HG03045 (cell line): ENCODE data around the gene SH3BP1.
A peak's percentile ranks its signal among the peaks of the same experiment; 100 is the strongest.
"Not testable (repeated sequence)": the region's sequence is repeated elsewhere in the genome, so short reads cannot be mapped to it uniquely, and the experiment has no call there.

Experiments used
- ATAC-seq: cut with Tn5 transposase; IDR thresholded peaks from one replicate; pipeline ENCODE4 v1.9.1; 2021; ENCODE audit warnings: mild to moderate bottlenecking, moderate library complexity; ENCODE audit not compliant: unreplicated experiment

Gene SH3BP1, protein sequence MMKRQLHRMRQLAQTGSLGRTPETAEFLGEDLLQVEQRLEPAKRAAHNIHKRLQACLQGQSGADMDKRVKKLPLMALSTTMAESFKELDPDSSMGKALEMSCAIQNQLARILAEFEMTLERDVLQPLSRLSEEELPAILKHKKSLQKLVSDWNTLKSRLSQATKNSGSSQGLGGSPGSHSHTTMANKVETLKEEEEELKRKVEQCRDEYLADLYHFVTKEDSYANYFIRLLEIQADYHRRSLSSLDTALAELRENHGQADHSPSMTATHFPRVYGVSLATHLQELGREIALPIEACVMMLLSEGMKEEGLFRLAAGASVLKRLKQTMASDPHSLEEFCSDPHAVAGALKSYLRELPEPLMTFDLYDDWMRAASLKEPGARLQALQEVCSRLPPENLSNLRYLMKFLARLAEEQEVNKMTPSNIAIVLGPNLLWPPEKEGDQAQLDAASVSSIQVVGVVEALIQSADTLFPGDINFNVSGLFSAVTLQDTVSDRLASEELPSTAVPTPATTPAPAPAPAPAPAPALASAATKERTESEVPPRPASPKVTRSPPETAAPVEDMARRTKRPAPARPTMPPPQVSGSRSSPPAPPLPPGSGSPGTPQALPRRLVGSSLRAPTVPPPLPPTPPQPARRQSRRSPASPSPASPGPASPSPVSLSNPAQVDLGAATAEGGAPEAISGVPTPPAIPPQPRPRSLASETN

DNA sequence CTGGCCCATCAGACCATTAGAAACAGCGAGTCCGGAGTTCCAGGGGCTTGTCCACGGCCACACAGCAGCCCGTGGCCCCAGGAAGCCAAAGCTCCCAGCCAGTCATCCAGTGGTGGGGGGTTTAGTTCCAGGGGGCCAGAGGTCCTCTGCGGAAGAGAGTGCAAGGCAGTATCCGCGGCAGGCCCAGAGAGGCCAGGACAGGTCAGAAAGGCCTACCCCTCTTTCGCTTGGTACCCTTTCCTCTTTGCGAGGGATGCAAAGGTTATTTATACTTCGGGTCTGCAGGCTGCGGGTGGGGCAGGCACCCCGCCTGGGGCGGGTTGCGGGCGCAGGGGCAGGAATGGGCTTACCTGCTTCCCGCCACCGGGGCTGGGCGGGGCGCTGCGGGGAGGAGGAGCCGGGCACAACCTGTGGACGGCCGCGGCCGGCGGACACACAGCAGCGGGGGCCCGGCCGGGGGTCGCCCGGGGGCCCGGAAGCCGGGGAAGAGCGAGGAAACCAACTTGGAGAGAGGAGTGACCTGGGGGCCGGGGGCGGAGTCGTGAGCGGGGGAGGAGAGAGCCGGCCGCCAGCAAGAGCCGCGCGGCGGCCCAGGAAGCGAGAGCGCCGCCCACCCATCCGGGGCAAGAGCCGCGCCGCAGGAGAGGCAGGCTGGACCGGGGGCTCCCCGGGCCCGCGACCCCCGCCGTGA is at the start of gene SH3BP1:
Gene SH3BP1, plus strand, starts transcription at position 600 of the 691 bp plus-strand sequence. CDS start 119 bp downstream, outside the sequence.
- no peak for ATAC-seq

DNA sequence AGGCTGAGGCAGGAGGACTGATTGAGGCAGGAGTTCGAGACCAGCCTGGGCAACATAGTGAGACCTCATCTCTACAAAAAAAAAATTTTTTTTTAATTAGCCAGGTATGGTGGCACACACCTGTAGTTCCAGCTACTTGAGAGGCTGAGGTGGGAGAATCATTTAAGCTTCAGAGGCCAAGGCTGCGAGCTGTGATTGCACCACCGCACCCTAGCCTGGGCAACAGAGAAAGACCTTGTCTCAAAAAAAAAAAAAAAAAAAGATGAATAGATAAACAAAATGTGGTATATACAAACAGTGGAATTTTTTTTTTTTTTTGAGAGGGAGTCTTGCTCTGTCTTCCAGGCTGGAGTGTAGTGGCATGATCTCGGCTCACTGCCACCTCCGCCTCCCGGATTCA is 48.4 kb upstream of the SH3BP1 start:
- not testable (repeated sequence) for ATAC-seq

DNA sequence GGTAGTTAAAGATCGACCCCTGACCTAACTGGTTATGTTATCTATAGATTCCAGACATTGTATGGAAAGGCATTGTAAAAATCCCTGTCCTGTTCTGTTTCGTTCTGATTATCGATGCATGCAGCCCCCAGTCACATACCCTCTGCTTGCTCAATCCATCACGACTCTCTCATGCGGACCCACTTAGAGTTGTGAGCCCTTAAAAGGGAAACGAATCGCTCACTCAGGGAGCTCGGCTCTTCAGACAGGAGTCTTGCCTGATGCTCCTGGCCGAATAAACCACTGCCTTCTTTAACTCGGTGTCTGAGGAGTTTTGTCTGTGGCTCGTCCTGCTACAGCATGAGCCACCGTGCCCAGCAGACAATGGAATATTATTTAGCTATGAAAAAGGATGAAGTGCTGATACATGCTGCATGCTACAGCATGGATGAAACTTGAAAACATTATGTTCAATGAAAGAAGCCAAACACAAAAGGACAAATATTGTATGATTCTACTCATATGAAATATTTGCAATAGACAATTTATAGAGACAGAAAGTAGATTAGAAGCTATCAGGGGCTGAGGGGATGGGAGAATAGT is 47.6 kb upstream of the SH3BP1 start:
- ATAC-seq: no peak

DNA sequence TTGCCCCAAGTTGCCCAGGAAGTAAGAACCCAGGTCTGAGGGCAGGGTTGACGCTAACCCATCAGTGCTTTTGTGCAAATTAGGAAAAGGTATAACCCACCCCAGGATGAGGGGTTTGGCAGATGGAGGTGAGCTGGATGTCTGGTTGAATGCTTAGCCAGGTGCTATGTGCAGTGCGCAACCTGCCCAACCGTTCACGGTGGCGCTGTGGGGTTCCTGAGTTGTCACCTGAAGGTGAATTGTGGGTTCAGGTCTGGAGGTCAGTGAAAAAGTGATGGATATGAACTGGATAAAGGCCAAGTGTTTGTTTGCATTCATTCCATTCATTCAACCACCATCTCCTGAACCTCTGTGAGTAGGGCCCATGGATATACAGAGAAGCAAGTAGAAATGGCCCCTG is 45.2 kb upstream of the SH3BP1 start:
- no peak for ATAC-seq

DNA sequence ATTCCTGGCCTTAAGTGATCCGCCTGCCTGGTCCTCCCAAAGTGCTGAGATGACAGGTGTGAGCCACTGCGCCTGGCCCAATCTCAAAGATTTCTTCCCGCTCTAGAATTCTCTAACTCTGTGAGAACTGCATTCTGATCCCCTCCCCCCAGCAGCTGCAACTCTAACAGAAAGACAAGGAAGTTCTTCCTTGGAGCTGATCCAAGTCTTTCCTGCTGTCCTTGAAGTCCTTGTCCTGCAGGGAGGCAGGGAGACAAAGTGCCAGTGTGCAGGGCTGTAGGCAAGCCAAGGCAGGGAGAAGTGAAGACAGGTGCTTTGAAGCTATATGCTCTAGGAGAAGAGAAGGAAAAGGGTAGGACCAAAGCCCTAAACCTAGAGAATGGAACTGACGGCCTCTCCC is 40.3 kb upstream of the SH3BP1 start:
- no peak for ATAC-seq

DNA sequence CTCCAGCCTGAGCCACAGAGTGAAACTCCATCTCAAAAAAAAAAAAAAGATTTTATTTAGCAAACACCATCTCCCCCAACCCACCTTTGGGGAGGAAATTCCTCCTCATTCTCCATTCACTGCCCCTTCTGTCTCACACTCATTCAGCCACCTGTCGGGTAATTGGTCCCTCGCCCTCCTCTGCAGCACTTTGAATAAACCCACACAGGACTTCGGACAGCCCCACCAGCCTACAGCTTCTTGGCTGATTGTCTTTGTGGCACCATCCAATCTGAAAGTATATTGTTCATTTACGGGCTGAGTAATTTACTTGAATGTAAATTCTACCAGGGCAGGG is 38.3 kb upstream of the SH3BP1 start:
- no peak for ATAC-seq

DNA sequence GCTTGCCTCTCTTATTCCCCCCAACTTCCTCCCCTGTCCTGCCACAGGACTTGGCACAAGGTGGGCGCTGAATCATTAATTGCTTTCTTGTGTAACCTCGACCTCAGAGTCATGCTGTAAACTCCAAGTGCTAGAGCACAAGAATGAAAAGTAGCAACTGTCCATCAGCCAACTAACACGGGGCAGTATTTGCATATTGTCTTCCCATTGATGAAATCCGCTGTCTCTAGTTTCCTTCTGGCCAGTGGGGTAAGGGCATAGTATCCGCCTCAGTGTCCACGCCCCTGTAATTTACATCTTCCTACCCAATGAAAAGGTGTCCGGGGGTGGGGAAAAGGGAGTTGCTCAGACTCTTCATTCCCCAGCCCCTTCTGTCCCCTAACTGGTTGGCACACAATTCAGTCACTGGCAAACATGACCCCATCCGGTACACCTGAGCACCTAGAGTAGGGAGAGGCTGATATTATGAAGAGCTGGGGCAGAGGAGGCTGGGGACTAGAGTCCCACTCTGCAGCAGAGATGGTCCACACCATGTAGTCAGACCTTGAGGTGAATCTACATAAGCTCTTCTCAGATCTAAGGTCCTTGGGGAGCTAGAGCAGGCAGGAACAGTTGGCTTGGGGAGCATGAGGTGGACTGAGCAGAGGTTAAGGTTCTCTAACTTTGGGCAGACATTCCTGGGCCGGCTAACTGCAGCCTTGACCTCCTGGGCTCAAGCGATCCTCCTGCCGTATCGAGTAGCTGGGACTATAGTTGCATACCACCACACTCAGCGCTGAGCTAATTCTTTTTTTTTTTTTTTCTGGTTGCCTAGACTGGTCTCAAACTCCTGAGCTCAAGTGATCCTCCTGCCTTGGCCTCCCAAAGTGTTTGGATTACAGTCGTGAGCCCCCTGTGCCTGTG is 37.7 kb upstream of the SH3BP1 start:
- no peak for ATAC-seq

DNA sequence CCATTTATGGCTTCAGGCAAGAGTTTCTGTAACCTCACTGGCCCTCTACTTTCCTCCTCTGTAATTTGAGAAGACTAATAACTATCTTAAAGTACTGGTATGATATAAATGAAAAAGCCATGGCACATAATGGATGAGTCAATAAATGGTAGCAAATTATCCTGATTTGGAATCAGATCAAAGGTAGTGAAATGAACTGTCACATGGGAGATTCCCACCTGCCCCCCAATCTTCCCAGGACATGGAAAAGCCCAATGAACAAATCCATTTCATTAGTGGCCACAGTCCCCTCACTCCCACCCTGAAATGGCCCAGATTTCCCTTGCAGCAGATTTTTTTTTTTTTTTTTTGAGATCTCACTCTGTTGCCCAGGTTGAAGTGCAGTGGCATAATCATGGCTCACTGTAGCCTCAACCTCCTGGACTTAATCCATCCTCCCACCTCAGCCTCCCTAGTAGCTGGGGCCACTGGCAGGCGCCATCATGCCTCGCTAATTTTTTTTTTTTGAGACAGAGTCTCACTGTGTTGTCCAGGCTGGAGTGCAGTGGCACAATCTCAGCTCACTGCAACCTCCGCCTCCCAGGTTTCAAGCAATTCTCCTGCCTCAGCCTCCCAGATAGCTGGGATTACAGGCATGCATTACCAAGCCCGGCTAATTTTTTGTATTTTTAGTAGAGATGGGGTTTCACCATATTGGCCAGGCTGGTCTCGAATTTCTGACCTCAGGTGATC is 36.8 kb upstream of the SH3BP1 start:
- not testable (repeated sequence) for ATAC-seq

DNA sequence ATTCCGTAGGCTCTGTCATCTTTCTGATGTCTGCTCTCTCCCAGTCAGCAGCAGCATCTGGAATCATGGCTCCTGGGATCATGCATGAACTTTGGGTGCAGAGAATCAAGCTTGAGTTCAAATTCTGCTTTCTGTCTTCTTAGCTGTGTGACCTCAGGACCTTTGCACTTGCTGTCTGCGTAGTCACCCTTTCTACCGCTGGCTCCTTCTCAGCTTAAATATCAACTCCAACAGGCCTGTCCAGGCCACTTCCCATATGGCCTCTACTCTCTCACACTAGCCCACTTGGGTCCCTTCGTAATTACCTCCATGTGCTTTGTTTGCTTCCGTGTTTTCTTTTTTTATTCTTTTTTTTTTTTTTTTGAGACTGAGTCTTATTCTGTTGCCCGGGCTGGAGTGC is 35.4 kb upstream of the SH3BP1 start:
- ATAC-seq: no peak

DNA sequence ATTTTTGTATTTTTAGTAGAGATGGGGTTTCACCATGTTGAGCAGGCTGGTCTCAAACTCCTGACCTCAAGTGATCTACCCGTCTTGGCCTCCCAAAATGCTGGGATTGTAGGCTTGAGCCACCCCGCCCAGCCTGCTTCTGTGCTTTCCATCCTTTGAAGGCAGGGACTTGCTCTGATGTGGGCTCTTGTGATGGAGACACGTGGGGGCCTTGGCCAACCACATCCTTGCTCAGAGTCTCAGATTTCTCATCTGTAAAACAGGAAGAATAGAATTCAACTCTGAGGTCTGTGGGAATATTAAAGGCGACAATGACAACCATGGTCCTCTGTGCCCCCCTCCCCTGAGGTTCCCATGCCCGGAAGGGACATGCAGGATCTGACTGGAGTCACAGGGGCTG is 34.6 kb upstream of the SH3BP1 start:
- no peak for ATAC-seq

DNA sequence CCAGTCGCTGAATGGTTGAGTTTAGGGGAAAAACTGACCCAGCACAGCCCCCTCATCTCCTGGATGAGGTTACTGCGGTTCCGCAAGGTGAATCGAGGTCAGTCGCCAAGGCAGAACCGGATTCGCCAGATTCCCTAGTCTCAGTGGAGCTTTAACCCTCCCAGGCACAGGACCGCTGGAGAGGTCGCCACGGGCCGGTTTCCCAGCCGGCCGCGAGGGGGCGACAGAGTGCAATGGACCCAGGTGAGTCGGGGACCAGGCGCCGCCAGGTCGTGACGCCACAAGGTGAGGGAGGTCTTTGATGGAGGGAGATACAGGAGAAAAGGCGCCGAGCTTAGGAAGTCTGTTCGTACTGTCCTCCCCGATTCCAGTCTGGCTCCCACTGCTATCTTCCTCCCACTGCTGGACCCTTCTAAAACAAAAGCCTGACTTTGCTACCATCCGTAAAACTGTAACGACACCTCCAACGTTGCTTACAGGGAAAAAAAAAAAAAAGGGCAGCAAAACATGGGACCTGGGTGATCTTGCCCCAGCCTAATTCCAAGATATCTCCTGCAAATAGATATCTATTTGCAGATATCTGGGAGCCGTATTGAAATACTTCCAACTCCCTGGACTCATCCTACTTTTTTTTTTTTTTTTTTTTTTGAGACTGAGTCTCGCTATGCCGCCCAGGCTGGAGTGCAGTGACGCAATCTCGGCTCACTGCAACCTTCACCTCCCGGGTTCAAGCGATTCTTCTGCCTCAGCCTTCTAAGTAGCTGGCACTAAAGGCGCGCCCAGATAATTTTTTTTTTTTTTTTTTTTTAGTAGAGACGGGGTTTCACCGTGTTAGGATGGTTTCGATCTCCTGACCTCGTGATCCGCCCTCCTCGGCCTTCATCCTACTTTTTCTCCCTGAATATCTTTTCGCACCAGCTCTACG is 32.2 kb upstream of the SH3BP1 start:
- peak; percentile 41 for ATAC-seq

DNA sequence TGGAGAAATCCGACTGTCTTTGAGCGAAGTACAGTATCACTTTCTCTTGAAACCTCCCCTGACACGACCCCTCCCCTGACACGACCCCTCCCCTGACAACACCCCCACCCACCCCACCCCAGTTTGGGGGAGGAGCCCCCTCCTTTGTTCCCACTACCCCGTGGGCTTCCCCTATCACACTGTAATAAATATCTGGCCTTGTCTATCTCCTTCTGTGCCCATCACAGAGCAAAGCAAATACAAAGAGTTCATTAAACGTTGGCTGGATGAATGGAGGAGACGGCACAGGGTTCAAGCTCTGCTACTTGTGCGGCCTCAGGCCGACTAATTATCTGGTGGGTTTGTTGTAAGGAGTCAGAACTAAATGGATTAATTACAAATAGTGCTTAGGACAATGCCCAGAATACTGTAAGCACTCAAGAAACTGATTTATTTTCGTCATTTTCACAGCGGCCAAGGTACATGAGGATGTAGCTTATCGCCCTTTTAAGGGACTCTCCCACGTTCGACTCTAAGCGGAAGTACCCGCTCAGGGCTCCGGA is 31.5 kb upstream of the SH3BP1 start:
- ATAC-seq: no peak

DNA sequence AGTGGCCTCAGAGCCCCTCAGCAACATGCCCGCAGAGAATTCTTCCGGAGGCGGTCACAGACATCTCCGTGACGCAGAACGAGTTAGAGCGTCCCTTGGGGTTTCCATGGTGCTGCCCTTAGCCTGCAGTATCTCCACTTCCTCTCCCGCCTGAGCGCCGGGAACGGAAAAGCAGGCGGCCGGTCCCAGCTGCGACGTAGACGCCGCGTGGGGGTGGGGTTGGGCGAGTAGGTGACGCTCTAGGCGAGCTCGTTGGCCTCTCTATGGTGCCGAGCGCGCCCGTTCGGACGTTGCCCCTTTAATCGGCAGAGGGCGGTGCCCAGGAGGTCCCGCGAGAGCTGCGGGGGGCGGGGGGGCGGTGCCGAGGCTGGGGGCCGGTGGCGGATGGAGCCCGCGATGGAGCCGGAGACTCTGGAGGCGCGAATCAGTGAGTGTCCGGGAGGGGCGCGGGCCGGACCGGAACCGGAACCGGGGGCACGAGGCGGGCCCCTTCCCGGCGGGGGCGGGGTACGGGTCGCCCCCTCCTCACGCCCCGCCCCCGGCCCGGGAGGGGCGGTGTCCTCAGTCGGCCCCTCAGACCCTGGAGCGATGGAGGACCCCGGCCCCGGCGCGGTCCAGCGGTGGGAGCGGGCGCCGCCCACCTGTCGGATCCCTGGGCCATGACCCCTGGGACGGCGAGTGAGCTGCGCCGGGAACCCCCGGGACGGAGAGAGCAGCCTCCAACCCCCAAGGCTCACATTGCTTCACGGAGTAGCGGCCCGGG is 30.8 kb upstream of the SH3BP1 start, which contains the start of gene GGA1:
Gene GGA1, plus strand, starts transcription at position 358 of the 763 bp plus-strand sequence. Its CDS starts 27 bp downstream, at position 385.
- peak; percentile 81 for ATAC-seq

DNA sequence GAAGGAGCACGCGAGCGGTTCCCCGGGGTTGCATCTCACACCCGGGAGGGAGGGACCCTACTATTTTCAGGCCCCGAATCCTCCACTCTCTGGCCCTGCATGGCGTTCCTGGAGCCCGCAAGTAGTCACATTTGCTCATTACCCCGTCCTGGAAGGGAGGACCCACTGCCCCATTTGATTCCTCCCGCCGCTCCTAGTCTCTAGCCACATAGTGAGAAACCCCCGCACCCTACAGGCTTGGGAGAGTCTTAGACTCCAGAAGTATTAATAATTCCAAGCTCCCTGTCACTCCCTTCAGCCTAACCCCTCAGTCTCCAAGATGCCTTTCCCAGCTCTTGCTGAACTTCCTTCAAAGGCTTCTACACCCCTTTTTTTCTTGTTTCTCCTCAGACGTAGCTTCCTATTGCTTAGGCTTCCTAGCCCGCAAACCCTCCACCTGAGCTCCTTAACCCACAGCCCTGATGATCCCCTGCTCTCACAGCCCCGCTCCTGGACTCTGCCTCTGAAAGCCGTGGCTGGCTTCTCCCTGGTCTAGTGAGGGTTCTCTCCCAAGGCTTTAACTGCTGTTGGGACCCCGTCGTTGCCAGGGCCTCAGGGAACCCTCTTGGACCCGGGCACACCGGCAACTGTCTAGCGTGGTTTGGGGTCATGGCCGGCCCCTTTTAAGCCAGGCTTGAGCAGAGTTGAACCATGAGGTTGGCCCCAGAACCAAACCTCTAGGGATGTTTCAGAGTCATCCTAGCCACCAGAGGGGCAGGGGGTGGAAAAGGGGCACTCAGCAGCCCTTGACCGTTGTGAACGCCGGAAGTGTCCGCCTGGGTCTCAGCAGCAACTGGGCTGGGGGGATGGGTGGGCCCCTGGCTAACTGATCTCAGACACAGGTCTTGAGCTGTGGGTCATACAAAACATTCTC is 30.0 kb upstream of the SH3BP1 start:
- ATAC-seq: no peak

DNA sequence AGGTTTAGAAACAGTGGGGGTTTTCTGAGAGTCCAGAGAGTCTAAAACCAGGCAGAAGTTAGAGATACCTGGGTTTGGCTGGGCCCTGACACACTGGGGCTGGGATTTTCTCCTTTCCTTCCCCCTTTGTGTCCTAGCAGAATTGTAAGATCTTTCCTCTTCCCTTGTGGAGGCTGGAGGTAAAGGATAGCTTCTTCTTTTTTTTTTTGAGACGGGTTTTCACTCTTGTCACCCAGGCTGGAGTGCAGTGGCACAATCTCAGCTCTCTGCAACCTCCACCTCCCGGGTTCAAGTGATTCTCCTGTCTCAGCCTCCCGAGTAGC is 29.4 kb upstream of the SH3BP1 start:
- ATAC-seq: not testable (repeated sequence)

DNA sequence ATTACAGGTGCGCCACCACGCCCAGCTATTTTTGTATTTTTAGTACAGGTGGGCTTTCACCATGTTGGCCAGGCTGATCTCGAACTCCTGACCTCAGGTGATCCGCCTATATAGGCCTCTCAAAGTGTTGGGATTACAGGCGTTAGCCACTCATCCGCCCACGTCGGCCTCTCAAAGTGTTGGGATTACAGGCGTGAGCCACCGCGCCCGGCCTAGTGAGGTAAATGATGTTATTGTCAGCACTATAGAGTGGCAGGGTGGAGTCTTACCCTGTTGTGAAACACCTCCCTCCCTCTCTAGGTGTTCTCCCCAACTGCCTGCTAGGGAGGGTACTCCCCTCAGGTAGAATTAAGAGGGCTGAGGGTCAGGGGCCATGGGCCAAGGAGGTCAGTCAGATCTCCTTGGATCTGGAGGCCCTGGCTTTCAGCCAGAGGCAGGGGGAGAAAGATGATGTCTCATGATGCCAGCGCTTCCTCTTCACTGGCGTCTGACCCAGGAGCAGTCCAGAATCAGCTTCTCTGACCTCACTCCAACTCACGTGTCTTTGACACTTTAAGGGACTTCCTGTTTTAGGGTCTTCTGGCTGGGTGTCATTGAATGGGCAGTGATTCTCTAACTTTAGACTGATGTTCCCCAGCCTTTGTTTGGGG is 28.9 kb upstream of the SH3BP1 start:
- no peak for ATAC-seq
